Testis (tissue), 3 donors: ENCODE results near the gene TTC7B. TPM values are rescaled to one million over a fixed set of nuclear protein-coding genes. Genes with fewer than 3 reads are reported as not detected.

Source experiments
- DNase-seq: peaks from one replicate; pipeline ENCODE4 v3.0.0-alpha.2; 2019
- H3K27ac ChIP-seq, 2 donors: fragments of 200-600 bp; sonication (generic); one replicate each; pipeline ENCODE4 v1.5.1; 2019
- H3K27me3 ChIP-seq: fragments of 200-600 bp; sonication (generic); one replicate; pipeline ENCODE4 v1.5.1; 2019
- H3K36me3 ChIP-seq: fragments of 200-600 bp; sonication (generic); one replicate; pipeline ENCODE4 v1.5.1; 2017; ENCODE audit warnings: low read depth; ENCODE audit errors: missing control alignments
- H3K4me1 ChIP-seq: fragments of 200-600 bp; sonication (generic); one replicate; pipeline ENCODE4 v1.5.1; 2019
- H3K4me3 ChIP-seq, 2 donors: fragments of 200-600 bp; sonication (generic); one replicate each; pipeline ENCODE4 v1.5.1; 2017 to 2019
- H3K9me3 ChIP-seq: fragments of 200-600 bp; sonication (generic); one replicate; pipeline ENCODE4 v1.5.1; 2017
- CTCF ChIP-seq, 3 experiments: fragments of 450-650 bp in 2 of 3; fragments of 200-600 bp in 1 of 3; sonication (generic) in 1 of 3; IDR thresholded peaks; one replicate each; pipeline ENCODE4 v1.5.1; 2016 to 2019; ENCODE audit warnings: antibody characterized with exemption in 3 of 3, mild to moderate bottlenecking in 2 of 3, moderate library complexity in 1 of 3
- POLR2A ChIP-seq: fragments of 450-650 bp; IDR thresholded peaks from one replicate; pipeline ENCODE4 v1.6.1; 2017; ENCODE audit warnings: antibody characterized with exemption, mild to moderate bottlenecking, moderate library complexity
- WGBS, 2 donors: methylation state at CpG; one replicate each; pipeline ENCODE4 v1.1.5; 2018; 5-methylcytosine and 5-hydroxymethylcytosine counted together
- intact Hi-C: fragments of 100-400 bp; cut with DNase I; formaldehyde crosslinking; loops from one replicate; pipeline ENCODE4 v1.15.1; 2023; ENCODE audit warnings: low total_unique reads
- polyA plus RNA-seq: library from polyadenylated mRNA; stranded (reverse); fragments of 350-450 nt; fragmentation: Illumina TruSeq; extraction: RNeasy Lipid Tissue Mini Kit (QIAGEN cat#74804); gene quantifications from one replicate; pipeline ENCODE4 v1.2.3, GENCODE V29; 2014; ENCODE audit warnings: low read depth, low replicate concordance; ENCODE audit not compliant: insufficient read depth
- total RNA-seq, 2 donors: library from RNA; depleted of rRNA; stranded (reverse); fragments of >200 nt; gene quantifications; one replicate each; pipeline ENCODE4 v1.2.3, GENCODE V29; 2016

The TTC7B gene
- total and polyA plus RNA-seq, 3 donors from 2014 or later = 11.3 to 17.0 (median 12.1) TPM

DNA sequence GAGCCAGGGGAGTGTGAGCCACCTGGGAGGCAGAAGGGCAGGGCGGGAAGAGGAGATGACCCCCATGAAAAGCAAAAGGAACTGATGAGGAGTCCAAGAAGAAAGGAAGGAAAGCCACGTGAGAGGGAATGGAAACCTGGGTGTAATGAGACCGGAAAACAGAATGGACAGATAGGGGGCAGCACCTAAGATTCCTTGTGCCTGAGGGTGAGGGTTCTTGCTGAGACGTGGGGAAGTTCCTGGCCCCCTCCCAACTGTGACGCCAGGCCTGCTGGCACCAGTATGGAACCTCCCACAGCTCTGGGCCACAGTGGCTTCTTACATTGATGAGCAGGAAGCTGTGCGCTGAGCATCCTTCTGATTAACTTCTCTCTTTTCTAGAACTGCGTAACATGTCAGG is 30.8 kb downstream of the TTC7B start:
- TF ChIP-seq CTCF (IDR thresholded peaks at IDR 0.05) = no peak
- no peak for TF ChIP-seq POLR2A
- H3K4me1 ChIP-seq = no peaks in the 10 kb centered on the region
- H3K36me3 ChIP-seq = no peaks in the 10 kb centered on the region
- intact Hi-C loops = no loop called here
- no peaks in the 10 kb centered on the region for H3K27me3 ChIP-seq
- WGBS, 2 donors = 69 to 74% methylated on average over 7 of the region's 7 CpGs
- H3K9me3 ChIP-seq = no peaks in the 10 kb centered on the region
- DNase-seq = peak; percentile 49
- H3K27ac ChIP-seq = no peak overlapping the region
- no peak overlapping the region for H3K4me3 ChIP-seq

DNA sequence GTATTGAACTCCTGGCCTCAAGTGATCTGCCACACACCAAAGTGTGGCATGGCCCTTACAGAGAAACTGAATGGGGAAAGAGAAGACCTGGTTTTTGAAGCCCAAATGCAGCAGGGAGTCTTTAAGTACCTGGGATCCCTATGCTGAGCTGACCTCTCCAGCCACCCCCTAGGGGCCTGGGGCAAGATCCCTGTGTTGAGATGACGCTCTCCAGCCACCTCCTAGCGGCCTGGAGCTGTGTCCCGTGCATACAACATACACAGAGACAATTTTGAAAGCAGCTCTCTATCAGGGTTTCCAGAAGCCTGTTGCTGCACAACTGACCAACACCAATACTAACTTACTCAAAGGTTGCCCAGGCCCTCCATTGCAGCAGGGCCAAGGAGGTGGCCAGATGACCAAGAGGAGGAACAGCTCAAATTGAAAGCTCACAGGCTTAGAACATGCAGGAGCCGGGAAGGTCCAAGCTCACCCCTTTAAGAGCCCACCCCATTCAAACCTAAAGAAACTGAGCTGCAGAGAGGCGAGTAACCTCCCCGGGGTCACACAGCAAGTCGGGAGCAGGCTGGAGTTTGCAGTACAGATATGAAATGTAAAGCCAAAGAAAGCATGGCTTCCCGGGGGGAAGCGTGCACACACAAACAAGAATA is 31.5 kb downstream of the TTC7B start:
- TF ChIP-seq CTCF (IDR thresholded peaks at IDR 0.05) (no peak), POLR2A (no peak)
- H3K27me3 ChIP-seq = no peaks in the 10 kb centered on the region
- no peaks in the 10 kb centered on the region for H3K9me3 ChIP-seq
- 89 to 93% methylated on average over 7 to 9 of the region's 9 CpGs for WGBS, 2 donors
- H3K4me3 ChIP-seq = no peak overlapping the region
- no peaks in the 10 kb centered on the region for H3K36me3 ChIP-seq
- intact Hi-C loops = no loop called here
- no peaks in the 10 kb centered on the region for H3K4me1 ChIP-seq
- no peak overlapping the region for H3K27ac ChIP-seq
- DNase-seq = no peak

DNA sequence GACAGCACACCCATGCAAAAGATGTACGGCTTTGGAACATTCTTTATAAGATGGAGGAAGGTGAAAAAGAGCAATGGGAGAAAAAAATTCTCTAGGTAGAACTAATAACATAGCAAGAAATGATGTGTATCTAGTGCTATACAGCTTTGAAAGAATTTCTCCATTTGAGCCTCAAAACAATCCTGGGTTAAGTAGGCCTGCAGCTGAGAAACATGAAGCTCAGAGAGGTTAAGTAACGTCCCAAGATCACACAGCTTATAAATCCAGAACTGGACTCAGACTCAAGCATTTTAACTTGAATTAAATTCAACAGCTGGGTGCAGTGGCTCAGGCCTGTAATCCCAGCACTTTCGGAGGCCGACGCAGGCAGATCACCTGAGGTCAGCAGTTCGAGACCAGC is 32.9 kb downstream of the TTC7B start:
- Histone ChIP-seq H3K27me3 (no peaks in the 10 kb centered on the region), H3K4me1 (no peaks in the 10 kb centered on the region), H3K9me3 (no peaks in the 10 kb centered on the region), H3K27ac (no peak overlapping the region), H3K4me3 (no peak overlapping the region), H3K36me3 (no peaks in the 10 kb centered on the region)
- intact Hi-C loops = no loop called here
- DNase-seq = no peak
- TF ChIP-seq CTCF (IDR thresholded peaks at IDR 0.05) (no peak), POLR2A (no peak)
- 96 to 97% methylated on average over 6 of the region's 6 CpGs for whole genome bisulfite sequencing, 2 donors

- Histone ChIP-seq H3K4me3 (no peak overlapping the region), H3K36me3 (no peaks in the 10 kb centered on the region), H3K9me3 (no peaks in the 10 kb centered on the region), H3K27me3 (no peaks in the 10 kb centered on the region), H3K4me1 (no peaks in the 10 kb centered on the region), H3K27ac (no peak overlapping the region)
- 85 to 95% methylated on average over 4 of the region's 4 CpGs for WGBS, 2 donors
- DNase-seq = no peak
- TF ChIP-seq CTCF (IDR thresholded peaks at IDR 0.05) (no peak), POLR2A (no peak)
- intact Hi-C loops = no loop called here
These were observed 33.3 kb downstream of the TTC7B start for GRCh38 chr14:90782892-90783291.

DNA sequence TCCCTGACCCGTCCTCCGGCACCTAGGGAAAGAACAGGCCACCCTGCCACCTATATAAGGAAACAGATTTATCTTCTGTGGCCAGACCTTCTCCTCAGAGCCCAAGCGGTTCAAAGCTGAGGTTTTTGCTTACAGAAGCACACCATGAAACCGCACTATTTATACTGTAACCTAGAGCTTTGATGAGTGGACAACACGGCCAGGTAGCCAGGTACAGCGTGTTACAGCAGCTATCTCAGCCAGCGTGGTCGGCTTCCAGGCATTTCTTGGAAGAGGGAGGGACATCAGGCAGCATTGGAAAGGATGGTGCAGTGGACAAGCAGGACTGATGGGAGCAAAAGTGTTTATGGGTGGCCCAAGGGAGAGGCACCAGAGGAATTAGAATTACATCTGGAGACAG is 34.4 kb downstream of the TTC7B start:
- Histone ChIP-seq H3K27me3 (no peaks in the 10 kb centered on the region), H3K36me3 (no peaks in the 10 kb centered on the region), H3K4me3 (no peak overlapping the region), H3K27ac (no peak overlapping the region), H3K4me1 (no peaks in the 10 kb centered on the region), H3K9me3 (no peaks in the 10 kb centered on the region)
- 82 to 86% methylated on average over 8 of the region's 8 CpGs for WGBS, 2 donors
- TF ChIP-seq CTCF (IDR thresholded peaks at IDR 0.05) (no peak), POLR2A (no peak)
- DNase-seq = no peak
- intact Hi-C loops = no loop called here
